HG02610 (cell line): Measurements from ENCODE around the gene IRX5.

ENCODE experiments used
- ATAC-seq: cut with Tn5 transposase; IDR thresholded peaks from one replicate; pipeline ENCODE4 v1.9.1; 2021; ENCODE audit warnings: mild to moderate bottlenecking, moderate library complexity; ENCODE audit not compliant: unreplicated experiment

Gene IRX5

DNA sequence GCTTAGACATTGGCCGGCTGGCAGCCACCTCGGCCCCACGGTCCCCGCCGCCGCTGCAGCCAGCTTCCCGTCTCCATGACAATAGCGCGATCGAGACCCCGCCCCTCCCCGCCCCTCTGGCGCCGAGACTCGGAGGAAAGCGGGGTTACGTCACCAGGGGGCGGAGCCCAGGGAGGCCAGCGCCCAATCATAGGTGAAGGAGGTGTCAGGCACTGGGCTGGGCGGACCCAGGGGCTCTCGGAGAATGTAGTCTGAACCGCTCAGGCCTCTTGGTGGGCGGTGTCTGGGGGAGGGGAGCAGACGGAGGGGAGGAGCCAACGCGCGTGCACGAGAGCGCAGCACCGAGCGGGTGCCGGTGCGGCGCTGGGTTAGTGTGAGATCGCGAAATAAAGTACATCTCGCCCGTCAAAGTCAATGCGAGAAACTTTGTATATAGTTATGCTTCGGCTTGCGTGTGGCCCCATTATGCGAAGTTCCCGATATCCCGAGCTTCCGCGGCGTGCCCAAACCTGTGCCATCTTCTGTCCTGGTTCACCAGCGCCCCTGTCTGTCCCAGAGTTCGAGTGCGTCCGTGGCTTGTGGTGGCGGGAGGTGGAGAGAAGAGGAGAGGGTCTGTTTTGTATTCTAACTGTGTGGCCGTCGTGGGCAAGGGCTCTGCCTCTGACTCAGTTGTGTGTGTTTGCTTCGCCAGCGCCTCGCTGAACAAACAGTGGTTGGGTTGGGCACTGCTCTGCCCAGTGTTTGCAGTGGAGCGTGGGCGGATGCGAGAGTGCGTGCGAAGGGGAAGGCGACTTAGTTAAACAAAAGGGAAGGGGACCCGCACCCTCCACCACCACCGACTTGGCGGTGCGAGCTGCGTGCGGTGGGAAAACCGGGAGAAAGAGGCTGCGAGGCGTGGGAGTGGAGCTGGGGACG lies 1.3 kb upstream of the IRX5 start:
- peak; percentile 97 for ATAC-seq

DNA sequence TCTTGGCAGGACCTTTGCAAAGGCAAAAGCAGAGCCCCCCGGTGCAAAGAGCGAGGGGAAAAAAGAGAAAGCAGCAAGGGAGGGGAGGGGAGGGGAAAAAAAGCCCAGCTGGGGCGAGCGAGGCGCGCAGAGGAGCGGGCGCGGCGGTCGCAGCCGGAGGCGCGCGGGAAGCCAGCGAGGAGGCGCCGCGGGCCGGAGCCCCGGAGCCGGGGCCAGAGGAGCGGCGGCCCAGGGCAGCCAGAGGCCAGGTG lies 129 bp downstream of the IRX5 start:
- no peak for ATAC-seq

DNA sequence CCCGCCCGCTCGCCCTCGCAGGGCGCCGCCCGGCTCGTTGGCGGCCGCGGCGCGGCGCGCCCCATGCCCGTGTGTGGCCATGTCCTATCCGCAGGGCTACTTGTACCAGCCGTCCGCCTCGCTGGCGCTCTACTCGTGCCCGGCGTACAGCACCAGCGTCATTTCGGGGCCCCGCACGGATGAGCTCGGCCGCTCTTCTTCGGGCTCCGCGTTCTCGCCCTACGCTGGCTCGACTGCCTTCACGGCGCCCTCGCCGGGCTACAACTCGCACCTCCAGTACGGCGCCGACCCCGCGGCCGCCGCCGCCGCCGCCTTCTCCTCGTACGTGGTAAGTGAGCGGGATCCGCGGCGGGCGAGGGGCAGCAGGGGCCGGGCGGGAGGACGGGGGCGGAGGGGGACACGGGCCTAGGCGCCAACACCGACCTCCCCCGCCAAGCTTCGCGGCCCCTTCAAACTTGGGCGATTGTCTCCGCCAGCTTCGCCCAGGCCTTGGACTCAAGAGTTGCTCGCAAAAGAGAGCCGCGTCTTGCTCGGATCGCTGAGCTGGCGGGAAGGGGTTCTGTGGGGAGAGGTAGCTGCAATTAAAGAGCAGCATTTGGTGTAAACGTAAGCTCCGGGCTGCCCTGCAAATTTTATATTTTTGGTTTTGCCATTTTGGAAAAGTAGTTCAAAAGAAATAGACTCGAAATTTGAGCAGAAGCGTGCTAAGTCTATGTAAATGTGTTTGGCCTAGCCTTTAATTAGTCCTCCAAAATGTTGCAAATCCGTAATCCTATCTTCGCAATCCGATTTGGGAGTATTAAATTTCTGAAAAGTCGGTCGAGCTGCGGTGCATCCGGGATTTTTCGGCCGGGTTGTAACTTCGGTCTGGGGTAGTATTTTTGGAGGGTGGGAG lies 702 bp downstream of the IRX5 start:
- no peak for ATAC-seq

GRCh38 chr16:54932021-54932660 lies 1.5 kb downstream of the IRX5 start:
- ATAC-seq = no peak

GRCh38 chr16:54932737-54933254 lies 2.1 kb downstream of the IRX5 start:
- no peak for ATAC-seq

DNA sequence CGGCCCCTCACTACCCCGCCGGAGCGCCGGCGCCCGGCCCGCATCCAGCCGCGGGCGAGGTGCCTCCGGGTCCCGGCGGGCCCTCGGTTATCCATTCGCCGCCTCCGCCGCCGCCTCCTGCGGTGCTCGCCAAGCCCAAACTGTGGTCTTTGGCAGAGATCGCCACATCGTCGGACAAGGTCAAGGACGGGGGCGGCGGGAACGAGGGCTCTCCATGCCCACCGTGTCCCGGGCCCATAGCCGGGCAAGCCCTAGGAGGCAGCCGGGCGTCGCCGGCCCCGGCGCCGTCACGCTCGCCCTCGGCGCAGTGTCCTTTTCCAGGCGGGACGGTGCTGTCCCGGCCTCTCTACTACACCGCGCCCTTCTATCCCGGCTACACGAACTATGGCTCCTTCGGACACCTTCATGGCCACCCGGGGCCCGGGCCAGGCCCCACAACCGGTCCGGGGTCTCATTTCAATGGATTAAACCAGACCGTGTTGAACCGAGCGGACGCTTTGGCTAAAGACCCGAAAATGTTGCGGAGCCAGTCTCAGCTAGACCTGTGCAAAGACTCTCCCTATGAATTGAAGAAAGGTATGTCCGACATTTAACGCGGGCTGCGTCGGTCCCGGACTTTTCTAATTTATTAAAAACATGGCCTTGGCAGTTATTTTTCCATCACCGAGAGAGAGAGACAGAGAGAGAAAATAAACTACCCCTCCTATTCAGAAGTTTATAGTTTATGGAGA lies 2.8 kb downstream of the IRX5 start:
- ATAC-seq = no peak

GRCh38 chr16:54934481-54935265 lies 4.0 kb downstream of the IRX5 start:
- no peak for ATAC-seq

DNA sequence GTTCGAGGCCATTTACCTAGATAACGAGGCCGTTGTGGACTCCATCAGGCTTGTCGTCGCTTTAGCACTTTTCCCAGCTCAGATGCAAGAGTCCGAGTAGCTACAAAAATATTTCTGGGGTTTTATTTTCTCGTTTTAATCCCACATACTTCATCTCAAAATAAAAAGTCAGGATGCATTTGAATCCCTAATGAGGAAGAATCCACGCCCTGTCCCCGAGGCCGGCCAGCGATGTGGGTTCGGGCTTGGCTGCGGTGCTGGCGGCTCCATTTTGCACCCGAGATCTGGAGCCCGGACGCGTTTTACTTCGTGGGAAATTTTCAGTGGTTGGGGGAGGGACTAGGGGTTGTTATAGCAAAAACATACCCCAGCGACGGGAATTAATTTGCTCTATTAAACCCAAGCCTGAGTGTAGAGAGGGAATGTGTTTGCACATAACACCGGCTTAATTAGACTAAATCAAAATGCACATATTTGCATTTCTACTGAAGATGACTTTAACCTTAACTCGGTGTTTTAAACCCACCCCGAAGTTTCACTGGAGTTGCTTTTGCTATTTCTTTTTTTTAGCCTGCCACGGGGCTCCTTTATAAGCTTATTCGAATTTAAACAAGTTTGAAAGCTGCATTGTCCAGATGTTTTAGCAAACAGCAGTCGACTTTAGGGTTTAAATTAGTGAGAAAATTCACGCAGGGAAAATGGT lies 4.8 kb downstream of the IRX5 start:
- ATAC-seq = no peak

DNA sequence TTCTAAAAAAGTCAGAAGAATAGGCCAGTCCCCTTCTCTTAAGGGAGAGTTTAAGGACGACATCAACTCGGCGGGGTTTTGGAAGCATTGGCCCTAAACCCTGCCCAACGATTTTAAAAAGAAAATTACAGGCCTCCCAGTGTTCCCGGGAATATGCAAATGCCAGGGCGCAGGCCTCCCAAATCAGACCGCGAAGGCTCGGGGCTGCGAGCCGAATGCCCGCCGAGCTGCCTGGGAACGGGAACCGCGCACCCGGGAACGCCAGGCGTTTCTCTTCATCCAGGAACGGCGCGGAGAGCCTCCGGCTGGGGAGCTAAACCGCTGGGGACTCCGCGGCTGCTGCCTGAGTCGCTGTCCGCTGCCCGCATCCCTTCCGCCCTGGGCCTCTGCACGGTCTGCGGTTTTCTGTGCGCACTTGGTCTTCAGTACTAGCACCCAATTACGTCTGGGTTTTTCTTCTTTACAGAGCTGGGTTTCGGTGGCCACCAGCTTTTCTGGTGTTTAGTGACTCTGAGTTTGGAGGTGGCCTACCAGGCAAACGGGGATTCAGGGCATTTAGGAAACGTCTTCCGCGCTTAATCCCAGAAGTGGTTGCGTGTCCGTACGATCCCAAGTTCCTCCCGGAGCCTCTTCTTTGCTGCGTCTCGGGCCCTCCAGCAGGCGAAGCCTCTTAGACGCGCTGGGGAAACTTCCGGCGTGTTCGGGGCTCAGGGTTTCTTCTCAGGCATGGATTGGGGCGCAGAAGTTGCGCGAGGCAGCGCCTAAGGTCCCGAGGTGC lies 5.7 kb downstream of the IRX5 start:
- no peak for ATAC-seq

- ATAC-seq = no peak
Measured at GRCh38 chr16:54936979-54937670, 6.5 kb downstream of the IRX5 start.

DNA sequence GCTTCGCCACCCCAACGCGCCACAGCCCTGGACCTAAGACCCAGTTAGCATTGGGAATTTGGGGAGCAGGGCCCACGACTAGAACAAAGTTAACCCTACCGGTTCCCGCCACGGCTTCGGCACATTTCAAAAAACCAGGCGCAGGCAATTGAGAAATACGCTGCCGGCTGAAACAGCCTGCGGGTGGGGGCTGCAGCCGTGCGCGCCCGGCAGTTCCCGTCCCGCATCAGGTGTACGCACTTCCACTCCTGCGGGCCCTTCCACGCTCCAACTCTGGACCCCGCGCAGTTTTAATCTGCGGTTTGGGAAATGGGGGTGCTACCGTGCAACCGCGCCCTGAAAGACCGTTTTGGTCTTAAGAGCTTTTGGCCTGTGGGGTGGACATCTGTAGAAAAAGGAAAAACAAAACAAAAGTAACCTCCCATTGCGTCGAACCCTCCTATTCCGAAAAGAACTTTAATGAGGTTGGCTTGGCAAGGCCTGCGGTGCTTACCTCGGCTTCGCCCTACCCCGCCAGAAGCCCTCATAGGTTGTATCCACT lies 7.1 kb downstream of the IRX5 start:
- ATAC-seq = no peak

DNA sequence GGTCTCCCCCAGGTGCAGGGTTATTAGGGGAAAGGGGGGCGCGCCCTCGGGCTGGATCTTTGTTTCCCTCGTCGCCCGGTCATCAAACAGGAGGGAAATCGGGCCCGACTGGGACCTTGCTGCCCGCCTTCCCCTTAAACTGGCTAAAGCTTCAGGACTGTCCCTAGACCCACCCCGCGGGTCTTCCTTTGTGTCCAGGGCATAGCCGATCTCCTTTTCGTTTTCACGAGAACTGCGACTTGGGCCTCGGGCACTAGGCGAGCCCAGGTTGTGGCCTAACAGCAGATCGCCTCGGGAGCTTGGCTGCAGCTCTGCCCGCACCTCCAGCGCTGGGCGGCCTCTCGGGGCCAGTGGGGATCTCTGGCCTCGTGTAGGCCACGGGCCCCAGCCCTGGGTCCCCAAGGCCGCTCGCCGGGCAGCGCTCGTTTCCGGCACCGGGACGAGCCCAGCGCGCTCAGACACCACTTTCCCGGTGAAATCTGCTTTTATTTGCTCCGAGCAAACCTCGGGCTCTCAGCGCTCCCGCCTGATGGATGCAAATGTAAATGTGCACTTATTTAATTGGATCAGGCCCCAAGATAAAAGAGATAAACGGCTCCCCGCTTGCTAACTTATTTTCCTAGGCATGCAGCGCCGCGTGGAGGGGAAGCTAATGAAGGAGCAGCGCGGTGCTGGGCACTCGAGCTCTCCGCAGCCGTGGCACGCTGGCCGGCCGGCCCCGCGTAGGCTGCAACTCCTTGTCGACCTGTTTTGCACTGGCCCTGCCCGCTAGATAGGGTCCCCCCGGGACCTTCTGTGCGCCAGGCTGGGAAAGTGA lies 7.8 kb downstream of the IRX5 start:
- no peak for ATAC-seq

GRCh38 chr16:54939029-54939346 lies 8.3 kb downstream of the IRX5 start:
- no peak for ATAC-seq

DNA sequence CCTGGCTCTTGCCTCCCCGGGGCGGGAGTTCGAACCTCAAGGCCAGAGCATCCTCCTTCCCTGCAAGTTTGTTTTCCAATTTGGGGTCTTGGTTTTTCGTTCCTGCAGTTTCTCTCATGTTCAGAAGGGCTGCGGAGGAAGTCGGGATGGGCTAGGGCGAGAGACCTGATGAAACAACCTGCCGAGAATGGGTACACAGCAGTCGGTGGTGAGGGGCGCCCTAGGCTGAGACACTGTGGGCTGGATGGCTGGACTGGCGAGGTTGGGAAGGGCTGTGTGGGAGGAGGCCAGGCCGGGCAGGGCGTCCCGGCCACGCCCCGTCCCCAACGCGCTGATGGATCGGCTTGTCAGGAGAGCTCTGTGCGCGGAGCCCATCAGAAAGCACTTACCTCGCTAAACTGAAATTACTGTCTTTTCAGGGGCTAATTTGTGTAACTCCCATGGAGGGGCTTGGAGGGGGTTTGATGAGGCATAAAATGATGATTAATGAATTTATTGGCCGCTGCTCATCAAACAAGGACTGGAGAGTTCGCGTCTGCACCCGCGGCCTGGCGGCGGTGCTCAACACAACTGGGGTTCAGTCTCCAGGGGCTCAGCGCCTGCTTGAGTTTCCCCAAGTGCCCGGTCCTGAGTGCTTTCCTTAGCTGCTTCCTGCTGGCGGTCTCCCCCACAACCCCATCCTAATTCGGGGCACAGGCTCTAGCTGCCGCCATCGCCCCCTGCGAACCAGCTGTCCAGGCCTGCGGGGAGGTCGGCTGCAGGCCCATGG lies 9.0 kb downstream of the IRX5 start:
- no peak for ATAC-seq

DNA sequence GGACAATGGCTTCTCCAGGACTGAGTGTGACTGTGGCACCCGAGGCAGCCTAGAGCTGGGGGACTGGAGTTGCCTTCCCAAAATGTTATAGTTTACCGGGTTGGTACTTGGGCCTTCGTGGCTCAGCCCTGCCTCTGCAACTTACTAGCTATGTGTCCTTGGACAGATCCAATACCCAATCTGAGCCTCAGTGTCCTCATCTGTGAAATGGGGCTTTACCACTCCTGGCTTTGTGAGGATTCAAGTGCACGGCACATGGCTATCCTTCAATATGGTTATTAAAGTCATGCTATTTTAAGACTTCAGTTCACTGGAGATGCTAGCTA lies 9.6 kb downstream of the IRX5 start:
- no peak for ATAC-seq

DNA sequence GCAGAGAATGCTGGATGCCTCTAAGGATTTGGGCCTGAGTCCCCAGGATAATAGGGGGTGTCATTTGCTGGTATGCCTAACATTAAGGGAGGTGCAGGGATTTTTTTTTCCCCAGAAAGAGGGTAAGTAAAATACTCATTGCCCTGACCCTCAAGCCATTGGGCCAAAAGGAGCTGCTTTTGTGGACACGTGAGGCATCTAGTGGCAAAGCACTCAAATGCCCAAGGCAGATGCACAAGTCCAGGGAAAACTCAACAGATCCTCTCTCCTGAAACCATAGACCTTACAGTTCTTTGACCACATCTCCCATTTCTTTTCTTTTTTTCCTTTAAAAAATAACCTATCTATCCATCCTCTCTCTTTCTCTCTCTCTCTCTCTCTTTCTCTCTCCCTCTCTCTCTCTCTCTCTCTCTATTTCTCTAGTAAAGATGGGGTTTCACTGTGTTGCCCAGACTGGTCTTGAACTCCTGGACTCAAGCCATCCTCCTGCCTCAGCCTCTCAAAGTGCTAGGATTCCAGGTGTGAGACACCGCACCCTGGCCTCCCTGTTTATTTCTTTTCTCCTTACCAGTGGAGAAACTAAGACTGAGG lies 11.8 kb downstream of the IRX5 start:
- ATAC-seq = no peak
